ENCODE results near the gene GPX1.
"Not testable (repeated sequence)": the region's sequence is repeated elsewhere in the genome, so short reads cannot be mapped to it uniquely, and the experiment has no call there.

The GPX1 gene

DNA sequence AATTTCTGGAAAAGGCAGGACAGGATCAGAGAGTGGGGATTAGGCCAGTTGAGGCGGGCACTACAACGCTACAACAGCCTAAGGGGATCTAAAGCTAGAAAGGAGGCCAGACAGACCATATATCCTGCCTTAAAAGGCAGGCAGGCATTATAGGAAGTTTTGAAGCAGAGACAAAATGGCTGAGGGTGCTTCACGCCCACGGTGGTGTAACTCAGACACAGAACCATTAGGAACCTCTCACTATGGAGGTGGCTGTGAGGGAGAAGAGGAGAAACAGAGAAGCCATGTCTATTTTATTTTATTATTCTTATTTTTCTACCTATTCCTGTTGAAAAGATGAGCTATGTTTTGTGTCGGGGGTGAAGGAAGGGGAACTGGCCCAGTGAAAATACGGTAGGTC, 16.2 kb downstream of the GPX1 start:
- TF ChIP-seq ZFX (IDR thresholded peaks at IDR 0.05; ENCODE audit: borderline replicate concordance) = no peak
- TF ChIP-seq, protein P1, sequence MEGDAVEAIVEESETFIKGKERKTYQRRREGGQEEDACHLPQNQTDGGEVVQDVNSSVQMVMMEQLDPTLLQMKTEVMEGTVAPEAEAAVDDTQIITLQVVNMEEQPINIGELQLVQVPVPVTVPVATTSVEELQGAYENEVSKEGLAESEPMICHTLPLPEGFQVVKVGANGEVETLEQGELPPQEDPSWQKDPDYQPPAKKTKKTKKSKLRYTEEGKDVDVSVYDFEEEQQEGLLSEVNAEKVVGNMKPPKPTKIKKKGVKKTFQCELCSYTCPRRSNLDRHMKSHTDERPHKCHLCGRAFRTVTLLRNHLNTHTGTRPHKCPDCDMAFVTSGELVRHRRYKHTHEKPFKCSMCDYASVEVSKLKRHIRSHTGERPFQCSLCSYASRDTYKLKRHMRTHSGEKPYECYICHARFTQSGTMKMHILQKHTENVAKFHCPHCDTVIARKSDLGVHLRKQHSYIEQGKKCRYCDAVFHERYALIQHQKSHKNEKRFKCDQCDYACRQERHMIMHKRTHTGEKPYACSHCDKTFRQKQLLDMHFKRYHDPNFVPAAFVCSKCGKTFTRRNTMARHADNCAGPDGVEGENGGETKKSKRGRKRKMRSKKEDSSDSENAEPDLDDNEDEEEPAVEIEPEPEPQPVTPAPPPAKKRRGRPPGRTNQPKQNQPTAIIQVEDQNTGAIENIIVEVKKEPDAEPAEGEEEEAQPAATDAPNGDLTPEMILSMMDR (IDR thresholded peaks at IDR 0.05) = no peak
- no peak overlapping the region for H3K27ac ChIP-seq

DNA sequence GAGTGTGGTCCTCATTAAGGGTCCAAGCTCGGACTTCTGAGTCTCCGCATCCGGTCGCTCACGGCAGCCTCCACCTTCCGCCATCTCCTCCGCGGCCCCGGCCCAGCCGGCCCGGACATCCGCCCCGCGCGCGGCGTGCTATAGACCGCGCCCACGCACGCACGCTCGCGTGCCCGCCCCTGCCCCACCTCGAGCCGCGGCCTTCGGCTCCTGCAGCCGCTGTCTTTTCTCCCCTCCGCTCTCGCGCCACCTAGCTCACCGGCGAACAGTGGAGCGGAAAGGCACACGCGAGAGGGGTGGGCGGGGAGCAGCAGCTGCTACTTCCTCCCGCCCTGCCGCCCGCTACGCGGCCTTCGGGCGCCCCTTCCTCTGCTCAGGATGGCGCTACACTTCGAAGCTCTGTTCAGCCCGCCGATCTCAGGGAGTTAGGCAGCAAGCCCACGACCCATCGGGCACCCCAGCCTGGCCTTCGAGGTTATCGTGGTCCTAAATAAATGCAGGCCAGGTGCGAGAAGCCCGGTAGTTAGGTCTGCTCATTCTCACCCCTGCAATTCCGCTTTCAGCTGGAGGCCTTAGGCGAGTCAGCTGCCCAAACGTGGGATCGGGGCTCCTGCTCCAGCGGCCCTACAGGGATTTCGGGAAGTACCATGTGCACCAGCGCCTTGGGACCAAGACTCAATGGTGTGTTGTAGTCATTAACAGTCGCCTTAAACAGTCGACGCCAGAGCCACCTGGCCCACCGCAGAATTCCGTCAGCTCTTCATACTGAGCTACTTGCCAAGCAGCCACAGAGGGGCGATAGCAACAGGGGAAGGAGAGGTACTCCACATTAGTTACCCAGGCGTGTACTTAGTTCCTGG, 18.0 kb downstream of the GPX1 start, which contains the start of gene USP4:
Gene USP4 (minus strand): TSS at position 113 of the 860 bp plus-strand sequence. CDS start 29 bp downstream, at position 84.
- TF ChIP-seq, protein P1 (IDR thresholded peaks at IDR 0.05) = peak; percentile 73
- no peak for TF ChIP-seq ZFX (IDR thresholded peaks at IDR 0.05; ENCODE audit: borderline replicate concordance)

DNA sequence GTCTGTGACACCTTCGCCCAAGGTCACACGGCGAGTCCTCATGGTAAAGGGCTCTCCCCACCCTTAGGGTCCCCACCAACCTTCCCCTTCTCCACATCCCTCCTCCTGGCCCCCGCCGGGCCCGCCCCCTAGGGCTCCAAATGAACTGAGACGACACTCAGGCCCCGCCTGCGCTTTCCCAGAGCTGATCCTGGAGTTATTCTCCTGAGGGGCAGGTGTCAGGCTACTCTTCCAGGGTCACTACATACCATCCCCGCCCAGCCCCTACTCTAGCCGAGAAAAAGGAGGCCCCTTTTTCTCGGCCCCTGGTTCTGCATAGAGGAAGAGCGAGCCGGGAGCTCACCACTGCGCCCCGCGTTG, 18.6 kb downstream of the GPX1 start:
- H3K27ac ChIP-seq = peak overlapping the region; percentile 89
- no peak for TF ChIP-seq ZFX (IDR thresholded peaks at IDR 0.05; ENCODE audit: borderline replicate concordance)
- TF ChIP-seq, protein P1 (IDR thresholded peaks at IDR 0.05) = no peak

More for the DNA sequence above, 18.0 kb downstream of the GPX1 start, which contains the start of gene USP4:
- peak within 1 kb of the TSS; percentile 89 for H3K27ac ChIP-seq

- no peak overlapping the region for H3K27ac ChIP-seq
Observed at GRCh38 chr3:49333916-49334633, 24.1 kb downstream of the GPX1 start.

DNA sequence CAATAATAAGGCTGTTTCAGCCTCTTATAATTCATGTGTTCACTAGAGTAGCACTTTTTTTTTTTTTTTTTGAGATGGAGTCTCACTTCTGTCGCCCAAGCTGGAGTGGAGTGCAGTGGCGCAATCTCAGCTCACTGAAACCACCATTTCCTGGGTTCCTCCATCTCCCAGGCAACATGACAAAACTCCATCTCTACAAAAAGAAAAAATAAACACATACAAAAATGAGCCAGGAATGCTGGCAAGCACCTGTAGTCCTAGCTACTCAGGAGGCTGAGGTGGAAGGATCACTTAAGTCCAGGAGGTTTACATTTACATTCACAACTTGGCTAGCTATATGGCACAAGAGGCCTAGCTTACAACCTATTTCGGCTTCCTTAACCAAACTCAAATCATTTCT, 25.1 kb downstream of the GPX1 start:
- no peak overlapping the region for H3K27ac ChIP-seq
- TF ChIP-seq, protein P1 (IDR thresholded peaks at IDR 0.05) = no peak

More at GRCh38 chr3:49333916-49334633, 24.1 kb downstream of the GPX1 start:
- no peak for TF ChIP-seq ZFX (IDR thresholded peaks at IDR 0.05; ENCODE audit: borderline replicate concordance)
- TF ChIP-seq, protein P1 (IDR thresholded peaks at IDR 0.05) = no peak

DNA sequence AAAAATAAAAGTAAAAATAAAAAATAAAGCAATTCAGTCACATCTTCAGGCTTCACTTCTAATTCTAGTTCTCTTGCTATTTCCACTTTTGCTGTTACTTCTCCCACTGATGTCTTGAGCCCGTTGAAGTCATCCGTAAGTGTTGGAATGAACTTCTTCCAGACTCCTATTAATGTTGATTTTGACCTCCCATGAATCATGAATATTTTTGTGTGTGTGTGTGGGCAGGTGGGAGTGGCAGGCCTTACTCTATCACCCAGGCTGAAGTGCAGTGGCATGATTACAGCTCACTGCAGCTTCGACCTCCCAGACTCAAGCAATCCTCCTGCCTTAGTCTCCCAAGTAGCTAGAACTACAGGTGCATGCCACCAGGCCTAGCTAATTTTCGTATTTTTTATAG, 29.0 kb downstream of the GPX1 start:
- TF ChIP-seq ZFX (IDR thresholded peaks at IDR 0.05; ENCODE audit: borderline replicate concordance) = no peak
- TF ChIP-seq, protein P1 (IDR thresholded peaks at IDR 0.05) = no peak
- no peak overlapping the region for H3K27ac ChIP-seq

- H3K27ac ChIP-seq = not testable (repeated sequence)
Observed at GRCh38 chr3:49328350-49328749, 29.8 kb downstream of the GPX1 start.
